ENCODE results near the gene ZNF420. TPM values are rescaled to one million over a fixed set of nuclear protein-coding genes. Genes with fewer than 3 reads are reported as not detected.

ZNF420 gene
- polyA plus RNA-seq, 1 donor (not counting 4 experiments of a cell fraction or from before 2014, with no cell fraction given): 5.0 TPM

GRCh38 chr19:37082307-37082706 is 4.1 kb downstream of the ZNF420 start:
- dilution Hi-C loops (cut with MboI; ENCODE audit: extremely low pct_ligation_motif_present, low sequenced_read_pairs): no loop called here
- peaks cover 19% of the 10 kb centered on the region for H3K79me2 ChIP-seq (ENCODE audit: control insufficient read depth, insufficient read depth, low read length)
- no peaks in the 10 kb centered on the region for H3K9me3 ChIP-seq (ENCODE audit: control insufficient read depth, low read depth, low read length)
- no peaks in the 10 kb centered on the region for H4K20me1 ChIP-seq (ENCODE audit: control insufficient read depth, extremely low read depth, insufficient read depth, low read length)
- FAIRE-seq (no peak), DNase-seq (ENCODE audit: low read depth, low spot score) (no peak)
- H3K27me3 ChIP-seq (ENCODE audit: control insufficient read depth, extremely low read depth, insufficient read depth, low read length): no peaks in the 10 kb centered on the region
- no peak overlapping the region for H3K27ac ChIP-seq (ENCODE audit: control insufficient read depth, insufficient read depth, low read length)
- H3K9ac ChIP-seq (ENCODE audit: control insufficient read depth, extremely low read depth, insufficient read depth, low read length): no peak overlapping the region
- no peaks in the 10 kb centered on the region for H3K9me1 ChIP-seq (ENCODE audit: control insufficient read depth, extremely low read depth, insufficient read depth, low read length)
- no peak overlapping the region for H3K4me3 ChIP-seq (ENCODE audit: control insufficient read depth in 2 of 3, extremely low read depth in 1 of 3, insufficient read depth in 2 of 3, low read depth in 1 of 3, low read length in 3 of 3)
- no peaks in the 10 kb centered on the region for H3K36me3 ChIP-seq (ENCODE audit: control insufficient read depth in 2 of 2, extremely low read depth in 1 of 2, insufficient read depth in 2 of 2, low read length in 2 of 2)
- H3K4me1 ChIP-seq (ENCODE audit: control insufficient read depth, extremely low read depth, insufficient read depth, low read length): peaks cover 8% of the 10 kb centered on the region
- H3K4me2 ChIP-seq (ENCODE audit: control insufficient read depth, extremely low read depth, insufficient read depth, low read depth, low read length): no peak overlapping the region
- TF ChIP-seq, protein P1, sequence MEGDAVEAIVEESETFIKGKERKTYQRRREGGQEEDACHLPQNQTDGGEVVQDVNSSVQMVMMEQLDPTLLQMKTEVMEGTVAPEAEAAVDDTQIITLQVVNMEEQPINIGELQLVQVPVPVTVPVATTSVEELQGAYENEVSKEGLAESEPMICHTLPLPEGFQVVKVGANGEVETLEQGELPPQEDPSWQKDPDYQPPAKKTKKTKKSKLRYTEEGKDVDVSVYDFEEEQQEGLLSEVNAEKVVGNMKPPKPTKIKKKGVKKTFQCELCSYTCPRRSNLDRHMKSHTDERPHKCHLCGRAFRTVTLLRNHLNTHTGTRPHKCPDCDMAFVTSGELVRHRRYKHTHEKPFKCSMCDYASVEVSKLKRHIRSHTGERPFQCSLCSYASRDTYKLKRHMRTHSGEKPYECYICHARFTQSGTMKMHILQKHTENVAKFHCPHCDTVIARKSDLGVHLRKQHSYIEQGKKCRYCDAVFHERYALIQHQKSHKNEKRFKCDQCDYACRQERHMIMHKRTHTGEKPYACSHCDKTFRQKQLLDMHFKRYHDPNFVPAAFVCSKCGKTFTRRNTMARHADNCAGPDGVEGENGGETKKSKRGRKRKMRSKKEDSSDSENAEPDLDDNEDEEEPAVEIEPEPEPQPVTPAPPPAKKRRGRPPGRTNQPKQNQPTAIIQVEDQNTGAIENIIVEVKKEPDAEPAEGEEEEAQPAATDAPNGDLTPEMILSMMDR (optimal IDR thresholded peaks at IDR 0.05 in 1 of 3, IDR thresholded peaks at IDR 0.05 in 1 of 3, conservative IDR thresholded peaks at IDR 0.05 in 1 of 3; ENCODE audit: extremely low read depth in 1 of 3, insufficient read depth in 2 of 3, low read length in 3 of 3): no peak
- TF ChIP-seq EZH2 (IDR thresholded peaks at IDR 0.05; ENCODE audit: low read length): no peak
- H2AFZ ChIP-seq (ENCODE audit: control insufficient read depth, low read length): no peak overlapping the region

- H3K27ac ChIP-seq (ENCODE audit: control insufficient read depth, insufficient read depth, low read length): no peak overlapping the region
- no peaks in the 10 kb centered on the region for H3K27me3 ChIP-seq (ENCODE audit: control insufficient read depth, extremely low read depth, insufficient read depth, low read length)
- H3K79me2 ChIP-seq (ENCODE audit: control insufficient read depth, insufficient read depth, low read length): no peaks in the 10 kb centered on the region
- H3K4me1 ChIP-seq (ENCODE audit: control insufficient read depth, extremely low read depth, insufficient read depth, low read length): no peaks in the 10 kb centered on the region
- H3K4me2 ChIP-seq (ENCODE audit: control insufficient read depth, extremely low read depth, insufficient read depth, low read depth, low read length): no peak overlapping the region
- no peaks in the 10 kb centered on the region for H3K9me3 ChIP-seq (ENCODE audit: control insufficient read depth, low read depth, low read length)
- H3K4me3 ChIP-seq (ENCODE audit: control insufficient read depth in 2 of 3, extremely low read depth in 1 of 3, insufficient read depth in 2 of 3, low read depth in 1 of 3, low read length in 3 of 3): no peak overlapping the region
- no peak overlapping the region for H3K9ac ChIP-seq (ENCODE audit: control insufficient read depth, extremely low read depth, insufficient read depth, low read length)
- dilution Hi-C loops (cut with MboI; ENCODE audit: extremely low pct_ligation_motif_present, low sequenced_read_pairs): no loop called here
- no peak for DNase-seq (ENCODE audit: low read depth, low spot score)
- peaks cover 0 to 2% of the 10 kb centered on the region in 2 experiments for H3K36me3 ChIP-seq (ENCODE audit: control insufficient read depth in 2 of 2, extremely low read depth in 1 of 2, insufficient read depth in 2 of 2, low read length in 2 of 2)
- no peak for FAIRE-seq
- TF ChIP-seq EZH2 (IDR thresholded peaks at IDR 0.05; ENCODE audit: low read length): no peak
- TF ChIP-seq, protein P1 (optimal IDR thresholded peaks at IDR 0.05 in 1 of 3, IDR thresholded peaks at IDR 0.05 in 1 of 3, conservative IDR thresholded peaks at IDR 0.05 in 1 of 3; ENCODE audit: extremely low read depth in 1 of 3, insufficient read depth in 2 of 3, low read length in 3 of 3): no peak
- H3K9me1 ChIP-seq (ENCODE audit: control insufficient read depth, extremely low read depth, insufficient read depth, low read length): no peaks in the 10 kb centered on the region
- no peak overlapping the region for H2AFZ ChIP-seq (ENCODE audit: control insufficient read depth, low read length)
- no peaks in the 10 kb centered on the region for H4K20me1 ChIP-seq (ENCODE audit: control insufficient read depth, extremely low read depth, insufficient read depth, low read length)
These were observed 8.9 kb downstream of the ZNF420 start for GRCh38 chr19:37087110-37087509.
